HAP-1 (cell line): ENCODE results near the gene ULBP2.
"Not testable (repeated sequence)": the region's sequence is repeated elsewhere in the genome, so short reads cannot be mapped to it uniquely, and the experiment has no call there.

Experiments
- DNase-seq, 2 experiments: peaks; one replicate each; pipeline ENCODE4 v3.0.0-alpha.2; 2016 to 2020; ENCODE audit warnings: low spot score in 2 of 2
- H3K27me3 ChIP-seq: fragments of 250-450 bp; sonication (Bioruptor Pico); 2 replicates; pipeline ENCODE4 v1.5.1; 2020; ENCODE audit warnings: low read depth, mild to moderate bottlenecking, moderate library complexity
- H3K36me3 ChIP-seq: fragments of 250-450 bp; sonication (Bioruptor Pico); replicated peaks from 2 replicates; pipeline ENCODE4 v1.5.1; 2020; ENCODE audit warnings: mild to moderate bottlenecking
- H3K4me1 ChIP-seq: fragments of 250-450 bp; sonication (Bioruptor Pico); 2 replicates; pipeline ENCODE4 v1.5.1; 2020; ENCODE audit warnings: mild to moderate bottlenecking
- H3K4me3 ChIP-seq: fragments of 250-450 bp; sonication (Bioruptor Pico); 2 replicates; pipeline ENCODE4 v1.5.1; 2020; ENCODE audit warnings: mild to moderate bottlenecking, moderate library complexity
- H3K9me3 ChIP-seq: fragments of 250-450 bp; sonication (Bioruptor Pico); 2 replicates; pipeline ENCODE4 v1.5.1; 2020; ENCODE audit warnings: mild to moderate bottlenecking, moderate library complexity
- in situ Hi-C: fragments of 300-500 bp; cut with MboI; formaldehyde crosslinking; loops from 3 replicates; pipeline ENCODE4 v1.14.3; 2020; ENCODE audit warnings: low sequenced_read_pairs, inconsistent platforms, mixed read lengths

The ULBP2 gene

DNA sequence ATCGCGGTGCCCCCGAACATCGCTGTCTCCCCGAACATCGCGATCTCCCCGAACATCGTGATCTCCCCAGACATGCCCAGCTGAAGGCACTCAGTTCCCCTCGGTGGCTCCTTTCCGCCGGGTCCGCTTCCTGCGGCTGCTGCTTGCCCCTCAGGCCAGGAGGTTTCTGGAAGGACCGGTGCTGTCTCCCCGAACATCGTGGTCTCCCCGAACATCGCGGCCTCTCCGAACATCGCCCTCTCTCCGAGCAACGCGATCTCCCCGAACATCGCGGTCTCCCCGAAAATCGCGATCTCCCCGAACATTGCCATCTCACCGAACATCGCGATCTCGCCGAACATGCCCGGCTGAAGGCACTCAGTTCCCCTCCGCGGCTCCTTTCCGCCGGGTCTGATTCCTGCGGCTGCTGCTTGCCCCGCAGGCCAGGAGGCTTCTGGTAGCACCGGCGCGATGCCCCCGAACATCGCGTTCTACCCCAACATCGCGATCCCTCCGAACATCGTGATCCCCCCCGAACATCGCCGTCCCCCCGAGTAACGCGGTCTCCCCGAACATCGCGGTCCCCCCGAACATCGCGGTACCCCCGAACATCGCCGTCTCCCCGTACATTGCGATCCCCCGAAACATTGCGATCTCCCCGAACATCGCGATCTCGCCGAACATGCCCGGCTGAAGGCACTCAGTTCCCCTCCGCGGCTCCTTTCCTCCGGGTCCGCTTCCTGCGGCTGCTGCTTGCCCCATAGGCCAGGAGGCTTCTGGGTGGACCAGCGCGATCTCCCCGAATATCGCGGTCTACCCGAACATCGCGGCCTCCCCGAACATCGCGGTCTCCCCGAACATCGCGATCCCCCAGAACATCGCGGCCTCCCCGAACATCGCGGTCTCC is 22.7 kb downstream of the ULBP2 start:
- Histone ChIP-seq H3K36me3 (peaks cover 15% of the 10 kb centered on the region), H3K27me3 (no peaks in the 10 kb centered on the region), H3K9me3 (no peaks in the 10 kb centered on the region), H3K4me1 (peaks cover 9% of the 10 kb centered on the region), H3K4me3 (peak overlapping the region; percentile 68)
- in situ Hi-C loops: no loop called here
- DNase-seq: peak in 1 of 2 experiments; percentile 41

GRCh38 chr6:149965194-149966020 is 23.6 kb downstream of the ULBP2 start:
- H3K27me3 ChIP-seq: no peaks in the 10 kb centered on the region

DNA sequence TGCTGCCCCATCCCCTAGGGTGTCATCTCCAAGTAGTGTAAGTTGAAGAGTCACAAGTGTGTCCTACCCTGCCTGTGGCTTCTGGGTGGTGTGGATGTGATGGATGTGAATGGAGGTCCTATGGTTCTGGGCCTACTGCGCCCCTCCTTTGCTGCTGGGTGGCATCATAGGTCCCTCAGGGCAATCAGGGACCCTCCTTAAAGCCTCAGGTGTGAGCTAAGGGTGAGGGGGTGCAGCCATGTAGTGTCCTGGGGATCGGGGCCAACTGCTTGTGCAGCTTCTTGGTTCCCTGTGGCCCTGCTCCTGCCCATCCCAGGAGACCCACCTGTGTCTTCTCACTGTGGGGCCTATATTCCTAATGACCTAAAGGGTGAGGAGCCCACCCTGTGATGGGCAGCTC is 24.5 kb downstream of the ULBP2 start:
- H3K27me3 ChIP-seq, H3K4me1 ChIP-seq, H3K9me3 ChIP-seq, H3K4me3 ChIP-seq, in situ Hi-C loops, DNase-seq: not testable (repeated sequence)
- H3K36me3 ChIP-seq: peaks cover 28% of the 10 kb centered on the region

More at GRCh38 chr6:149965194-149966020, 23.6 kb downstream of the ULBP2 start:
- peak; percentile 36 to 59 for DNase-seq
- Histone ChIP-seq H3K4me3 (peak overlapping the region; percentile 68), H3K9me3 (no peaks in the 10 kb centered on the region), H3K36me3 (peaks cover 23% of the 10 kb centered on the region), H3K4me1 (peaks cover 9% of the 10 kb centered on the region)
- in situ Hi-C loops: no loop called here

- Histone ChIP-seq H3K9me3 (no peaks in the 10 kb centered on the region), H3K36me3 (peaks cover 41% of the 10 kb centered on the region), H3K4me1 (peaks cover 9% of the 10 kb centered on the region), H3K4me3 (no peak overlapping the region), H3K27me3 (no peaks in the 10 kb centered on the region)
- DNase-seq: no peak
- in situ Hi-C loops: no loop called here
These were observed 25.8 kb downstream of the ULBP2 start for GRCh38 chr6:149967591-149967990.

- H3K4me3 ChIP-seq, H3K27me3 ChIP-seq, DNase-seq, H3K4me1 ChIP-seq, H3K9me3 ChIP-seq, in situ Hi-C loops: not testable (repeated sequence)
- peaks cover 45% of the 10 kb centered on the region for H3K36me3 ChIP-seq
These were observed 26.2 kb downstream of the ULBP2 start for GRCh38 chr6:149967999-149968398.

DNA sequence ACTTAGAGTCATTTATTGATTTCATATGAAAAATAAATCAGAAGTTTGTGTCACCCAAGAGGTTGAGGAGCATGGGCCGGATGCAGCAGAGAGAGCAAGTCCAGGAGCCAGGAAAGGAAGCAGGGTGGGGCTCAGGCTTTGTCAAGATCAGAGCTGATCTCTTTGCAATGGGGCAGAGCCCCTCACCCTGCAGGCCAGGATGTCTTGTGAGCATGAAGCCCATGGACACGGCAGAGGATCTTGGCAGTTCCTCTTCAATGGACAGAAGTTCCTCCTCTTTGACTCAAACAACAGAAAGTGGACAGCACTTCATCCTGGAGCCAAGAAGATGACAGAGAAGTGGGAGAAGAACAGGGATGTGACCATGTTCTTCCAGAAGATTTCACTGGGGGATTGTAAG is 27.1 kb downstream of the ULBP2 start:
- H3K36me3 ChIP-seq: peaks cover 50% of the 10 kb centered on the region
- H3K27me3 ChIP-seq, H3K9me3 ChIP-seq, H3K4me3 ChIP-seq, H3K4me1 ChIP-seq, in situ Hi-C loops, DNase-seq: not testable (repeated sequence)

GRCh38 chr6:149969635-149970034 is 27.8 kb downstream of the ULBP2 start:
- Histone ChIP-seq H3K4me3 (no peak overlapping the region), H3K9me3 (no peaks in the 10 kb centered on the region), H3K36me3 (peaks cover 50% of the 10 kb centered on the region), H3K4me1 (peaks cover 4% of the 10 kb centered on the region; the same call in 1 of the 2 replicates), H3K27me3 (no peaks in the 10 kb centered on the region)
- in situ Hi-C loops: no loop called here
- DNase-seq: no peak

DNA sequence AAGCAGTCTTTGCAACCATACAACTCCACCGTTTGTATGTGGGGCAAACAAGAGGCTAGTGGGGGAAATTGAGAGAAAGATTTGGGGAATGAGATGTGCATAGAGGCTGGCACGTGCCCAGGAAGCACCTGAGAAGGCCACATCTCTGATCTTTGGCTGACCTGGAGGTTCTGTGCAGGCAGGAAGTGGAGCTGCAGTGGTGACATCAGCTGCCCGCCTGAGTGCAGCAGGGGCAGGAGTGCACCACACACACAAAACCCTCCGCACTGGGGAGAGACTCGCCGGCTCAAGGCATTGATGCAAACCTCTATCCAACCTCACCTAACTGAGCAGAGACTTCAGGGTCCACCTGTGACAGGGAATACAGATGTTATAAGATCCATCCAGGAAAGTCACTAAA is 32.6 kb downstream of the ULBP2 start:
- H3K4me1 ChIP-seq, H3K4me3 ChIP-seq, in situ Hi-C loops, H3K9me3 ChIP-seq, DNase-seq, H3K27me3 ChIP-seq: not testable (repeated sequence)
- H3K36me3 ChIP-seq: peaks cover 37% of the 10 kb centered on the region

- no peaks in the 10 kb centered on the region for H3K27me3 ChIP-seq
- in situ Hi-C loops: no loop called here
- peaks cover 33% of the 10 kb centered on the region for H3K36me3 ChIP-seq
- H3K9me3 ChIP-seq: no peaks in the 10 kb centered on the region
- no peak overlapping the region for H3K4me3 ChIP-seq
- no peak for DNase-seq
- no peaks in the 10 kb centered on the region for H3K4me1 ChIP-seq
These were observed 33.0 kb downstream of the ULBP2 start for GRCh38 chr6:149974825-149975224.

DNA sequence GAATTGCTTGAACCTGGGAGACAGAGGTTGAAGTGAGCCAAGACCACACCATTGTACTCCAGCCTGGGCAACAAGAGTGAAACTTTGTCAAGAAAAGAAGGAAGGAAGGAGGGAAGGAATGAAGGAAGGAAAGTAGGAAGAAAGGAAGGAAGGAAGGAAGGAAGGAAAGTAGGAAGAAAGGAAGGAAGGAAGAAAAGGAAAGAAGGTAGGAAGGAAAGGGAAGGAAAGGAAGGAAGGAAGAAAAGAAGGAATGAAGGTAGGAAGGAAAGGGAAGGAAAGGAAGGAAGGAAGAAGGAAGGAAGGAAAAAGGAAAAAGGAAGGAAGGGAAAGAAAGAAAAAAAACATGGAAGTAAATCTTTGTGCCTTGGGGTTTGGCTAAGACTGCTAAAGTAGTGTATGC is 33.6 kb downstream of the ULBP2 start:
- H3K9me3 ChIP-seq: no peaks in the 10 kb centered on the region
- no peak for DNase-seq
- H3K4me3 ChIP-seq: no peak overlapping the region
- peaks cover 27% of the 10 kb centered on the region for H3K36me3 ChIP-seq
- H3K4me1 ChIP-seq: no peaks in the 10 kb centered on the region
- in situ Hi-C loops: no loop called here
- no peaks in the 10 kb centered on the region for H3K27me3 ChIP-seq

- no peak for DNase-seq
- in situ Hi-C loops: no loop called here
- H3K9me3 ChIP-seq: no peaks in the 10 kb centered on the region
- H3K36me3 ChIP-seq: peaks cover 13% of the 10 kb centered on the region
- H3K4me1 ChIP-seq: no peaks in the 10 kb centered on the region
- no peak overlapping the region for H3K4me3 ChIP-seq
- peaks cover 7% of the 10 kb centered on the region for H3K27me3 ChIP-seq
These were observed 35.4 kb downstream of the ULBP2 start for GRCh38 chr6:149977221-149977620.

DNA sequence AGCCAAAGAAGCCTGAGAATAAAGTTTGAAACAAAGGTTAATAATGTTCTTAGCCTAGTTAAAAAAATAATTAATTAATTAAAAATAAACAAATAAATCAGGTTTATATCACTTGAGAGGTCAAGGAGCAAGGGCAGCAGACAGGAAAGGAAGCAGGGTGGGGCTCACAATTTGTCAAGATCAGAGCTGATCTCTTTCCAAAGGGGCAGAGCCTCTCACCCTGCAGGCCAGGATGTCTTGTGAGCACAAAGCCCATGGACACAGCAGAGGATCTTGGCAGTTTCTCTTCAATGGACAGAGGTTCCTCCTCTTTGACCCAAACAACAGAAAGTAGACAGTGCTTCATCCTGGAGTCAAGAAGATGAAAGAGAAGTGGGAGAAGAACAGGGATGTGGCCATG is 36.8 kb downstream of the ULBP2 start:
- in situ Hi-C loops: no loop called here

DNA sequence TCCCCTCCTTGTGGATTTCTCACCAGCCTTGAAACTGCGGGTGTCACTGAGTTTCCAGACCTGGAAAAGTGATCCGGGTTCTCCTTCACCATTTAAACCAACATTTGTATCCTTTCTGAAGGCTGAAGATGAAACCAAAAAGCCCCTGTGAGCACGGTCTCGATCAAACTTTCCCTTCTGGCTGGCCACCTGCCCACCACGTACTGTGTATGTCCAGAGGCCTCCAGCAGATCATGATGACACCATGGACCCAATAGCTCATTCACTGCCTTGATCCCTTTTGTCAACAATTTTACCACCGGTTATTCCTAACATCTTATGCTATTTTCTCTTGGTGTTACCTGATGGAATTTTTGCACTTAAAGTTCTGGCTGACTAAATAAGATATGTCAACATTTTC is 37.5 kb downstream of the ULBP2 start:
- no peaks in the 10 kb centered on the region for H3K4me1 ChIP-seq
- peaks cover 16% of the 10 kb centered on the region for H3K27me3 ChIP-seq
- in situ Hi-C loops: no loop called here
- H3K4me3 ChIP-seq: no peak overlapping the region
- no peak for DNase-seq
- no peaks in the 10 kb centered on the region for H3K9me3 ChIP-seq
- no peaks in the 10 kb centered on the region for H3K36me3 ChIP-seq

More for the DNA sequence above, 36.8 kb downstream of the ULBP2 start:
- Histone ChIP-seq H3K27me3 (peaks cover 16% of the 10 kb centered on the region), H3K4me1 (no peaks in the 10 kb centered on the region), H3K4me3 (no peak overlapping the region), H3K36me3 (no peaks in the 10 kb centered on the region), H3K9me3 (no peaks in the 10 kb centered on the region)
- DNase-seq: no peak

DNA sequence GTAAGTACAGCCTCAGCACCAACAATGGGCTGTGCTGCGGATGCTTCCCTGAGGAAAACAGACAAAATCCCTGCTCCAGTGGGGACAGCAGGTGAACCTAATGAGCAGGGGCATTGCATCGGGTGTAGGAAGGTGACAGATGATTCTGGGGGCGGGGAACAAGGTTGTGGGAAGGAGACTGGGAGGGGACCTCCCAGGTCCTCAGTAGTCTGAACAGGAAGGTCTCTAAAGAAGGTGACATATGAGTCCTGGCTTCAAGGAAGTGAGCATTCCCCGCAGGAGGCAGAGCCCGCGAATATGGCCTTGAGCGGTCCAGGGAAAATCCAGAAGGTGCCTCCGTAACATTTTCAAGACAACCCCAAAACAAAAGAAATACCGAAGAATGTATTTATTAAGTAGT is 41.3 kb downstream of the ULBP2 start:
- Histone ChIP-seq H3K4me1 (no peaks in the 10 kb centered on the region), H3K27me3 (peaks cover 49% of the 10 kb centered on the region), H3K9me3 (no peaks in the 10 kb centered on the region), H3K4me3 (no peak overlapping the region), H3K36me3 (no peaks in the 10 kb centered on the region)
- in situ Hi-C loops: no loop called here
- DNase-seq: no peak
